ENCODE measurements around the gene NOX4. TPM values are rescaled to one million over a fixed set of nuclear protein-coding genes. Genes with fewer than 3 reads are reported as not detected.

Gene NOX4
- 37.7 and 65.5 TPM in 2 replicates for total RNA-seq

DNA sequence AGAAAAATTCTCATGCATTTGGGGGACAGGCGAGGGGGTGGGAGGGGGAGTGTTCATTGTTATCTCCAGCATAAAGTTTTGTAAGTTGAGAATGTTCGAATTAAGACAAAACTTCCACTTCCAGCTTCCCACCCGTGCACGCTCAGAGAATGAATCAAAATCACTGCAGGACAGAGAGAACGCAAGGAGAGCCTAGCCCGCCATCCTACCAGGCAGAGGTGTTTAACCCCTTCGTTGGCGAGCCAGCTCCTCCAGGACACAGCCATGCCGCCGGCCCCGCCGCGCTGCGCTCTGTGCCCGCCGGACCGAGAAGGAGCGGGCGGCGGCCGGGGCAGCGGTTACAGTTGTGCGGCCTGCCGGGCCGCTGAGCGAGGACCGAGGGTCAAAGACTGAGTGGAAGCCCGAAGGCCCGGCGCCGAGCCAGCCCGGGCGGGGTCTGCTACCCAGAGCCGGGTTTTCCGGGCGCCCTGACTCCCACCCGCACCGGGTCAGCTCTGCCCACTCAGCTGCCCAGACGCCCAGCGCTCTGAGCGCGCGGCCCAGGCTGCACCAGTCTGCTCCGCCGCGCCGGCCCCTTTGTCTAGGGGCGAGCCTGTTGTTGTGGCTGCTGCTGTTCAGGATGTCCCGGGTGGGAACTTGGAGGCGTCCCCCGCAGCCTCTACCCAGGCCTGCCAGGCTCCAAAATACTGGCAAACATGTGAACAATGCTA is at the start of gene NOX4:
NOX4 (minus strand) TSS at position 395 of the 710 bp plus-strand sequence; CDS start at position 266, 129 bp downstream.
- no peak for DNase-seq (ENCODE audit: extremely low read depth, low read depth, low spot score)

DNA sequence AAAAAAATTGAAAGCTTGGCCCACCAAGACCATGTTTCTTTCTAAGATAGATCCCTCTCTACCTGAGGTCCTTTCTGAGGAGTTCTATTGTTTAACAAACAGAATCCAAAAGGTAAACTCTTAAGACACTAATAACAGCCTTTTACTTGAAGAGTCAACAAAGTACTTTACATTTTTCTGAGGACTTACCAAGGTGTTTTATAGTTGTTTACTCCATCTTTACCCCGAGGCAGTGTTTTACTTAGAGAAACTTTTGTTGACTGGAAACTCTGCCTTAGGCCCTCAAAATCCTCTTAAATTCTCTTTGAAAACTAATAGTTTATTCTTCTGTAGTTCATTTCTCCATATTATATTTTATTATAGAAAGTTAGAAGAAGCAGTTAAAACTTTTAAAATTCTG is 49.7 kb upstream of the NOX4 start:
- DNase-seq (ENCODE audit: extremely low read depth, low read depth, low spot score) = no peak

DNA sequence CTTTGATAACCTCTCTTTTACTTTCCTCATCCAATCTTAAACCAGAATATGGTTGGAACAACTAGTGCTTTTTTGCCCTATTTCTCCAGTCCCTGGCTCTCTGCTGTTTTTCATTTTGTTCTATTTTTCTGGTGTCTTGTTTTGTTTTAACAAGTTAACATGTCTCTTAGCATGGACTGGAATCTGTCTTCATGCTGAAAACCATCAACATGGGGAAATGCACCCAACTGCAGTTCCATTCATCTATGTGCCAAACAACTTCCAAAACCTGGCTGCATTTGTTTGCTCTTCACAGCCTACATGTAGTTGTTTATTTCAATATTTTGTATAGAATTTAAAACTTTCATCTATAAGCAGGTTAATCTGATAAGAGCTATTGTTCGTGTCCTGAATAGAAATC is 46.8 kb upstream of the NOX4 start:
- DNase-seq (ENCODE audit: extremely low read depth, low read depth, low spot score) = no peak

DNA sequence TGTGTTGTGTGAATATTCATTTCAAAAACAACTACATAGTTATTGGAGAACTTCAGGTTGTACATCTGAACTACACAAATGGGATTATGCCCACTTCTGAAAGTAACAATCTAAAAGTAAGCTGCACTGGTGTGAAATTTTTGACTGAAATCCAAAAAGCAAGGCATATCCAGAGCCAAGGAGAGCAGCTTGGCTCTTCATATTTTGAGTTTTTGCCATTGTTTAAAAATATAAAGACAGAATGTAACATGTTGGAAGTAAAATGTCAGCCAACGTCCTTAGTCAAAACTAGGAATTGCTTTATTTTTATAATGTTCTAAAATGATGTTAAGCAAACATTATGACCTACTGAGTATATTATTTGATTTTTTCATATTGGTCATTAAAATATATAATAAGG is 45.8 kb upstream of the NOX4 start:
- no peak for DNase-seq (ENCODE audit: extremely low read depth, low read depth, low spot score)

DNA sequence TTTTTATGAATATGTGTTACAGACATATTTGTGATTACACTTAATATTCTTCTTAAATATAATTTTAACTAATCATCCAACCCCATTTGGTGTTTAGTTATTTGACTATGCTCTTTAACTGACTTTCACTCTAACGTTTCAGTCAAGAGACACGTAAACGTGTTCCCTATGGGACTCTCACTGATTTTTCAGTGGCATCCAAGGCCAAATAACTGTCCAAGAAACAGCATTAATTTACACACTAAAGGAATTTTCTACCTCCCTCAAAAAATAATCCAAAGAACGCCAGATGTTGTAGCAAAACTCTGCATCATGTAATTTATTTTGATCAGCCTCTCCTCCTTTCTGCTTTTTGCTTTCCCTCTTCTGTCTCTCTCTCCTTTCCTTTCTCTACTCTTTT is 44.0 kb upstream of the NOX4 start:
- DNase-seq (ENCODE audit: extremely low read depth, low read depth, low spot score) = no peak

DNA sequence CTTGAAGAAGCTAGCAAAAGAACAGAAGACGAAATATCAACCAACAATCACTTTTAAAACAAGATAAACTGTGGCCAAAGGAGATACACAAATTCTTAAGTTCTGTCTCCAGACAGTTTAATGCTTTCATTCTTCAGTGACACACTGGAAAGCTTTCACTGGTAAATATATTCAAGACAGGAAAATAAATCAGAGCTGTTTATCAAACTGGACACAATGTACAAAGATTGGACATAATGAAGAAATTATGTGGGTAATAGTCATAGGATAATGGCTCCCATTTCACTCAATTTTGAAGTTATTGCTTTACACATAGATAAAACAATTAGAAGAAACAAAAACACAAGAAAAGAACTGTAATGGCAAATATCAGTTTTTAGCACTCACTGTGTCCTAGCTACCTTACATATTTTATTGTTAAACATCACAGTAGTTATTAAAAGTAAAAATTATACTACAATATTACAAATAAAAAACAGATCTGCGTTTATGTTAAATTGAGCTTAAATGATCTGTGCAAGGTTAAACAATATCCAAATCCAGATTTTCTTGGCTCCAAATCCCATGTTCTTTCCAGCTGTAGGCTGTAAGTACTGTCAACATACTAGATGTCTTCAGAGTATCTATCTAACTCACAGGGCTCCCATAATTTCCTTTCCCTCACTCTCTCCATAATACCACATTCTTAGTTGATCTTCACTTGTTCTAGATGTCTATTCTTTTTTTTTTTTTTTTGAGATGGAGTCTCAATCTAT is 38.6 kb upstream of the NOX4 start:
- DNase-seq (ENCODE audit: extremely low read depth, low read depth, low spot score) = no peak

DNA sequence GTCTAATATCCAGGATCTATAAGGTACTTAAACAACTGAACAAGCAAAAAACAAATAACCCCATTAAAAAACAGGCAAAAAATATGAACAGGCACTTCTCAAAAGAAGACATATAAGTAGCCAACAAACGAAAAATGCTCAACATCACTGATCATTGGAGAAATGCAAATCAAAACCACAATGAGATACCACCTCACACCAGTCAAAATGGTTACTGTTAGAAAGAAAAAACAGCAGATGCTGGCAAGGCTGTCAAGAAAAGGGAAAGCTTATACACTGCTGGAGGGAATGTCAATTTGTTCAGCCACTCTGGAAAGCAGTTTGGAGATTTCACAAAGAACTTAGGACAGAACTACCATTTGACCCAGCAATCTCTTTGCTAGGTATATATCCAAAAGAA is 30.6 kb upstream of the NOX4 start:
- DNase-seq (ENCODE audit: extremely low read depth, low read depth, low spot score) = no peak

DNA sequence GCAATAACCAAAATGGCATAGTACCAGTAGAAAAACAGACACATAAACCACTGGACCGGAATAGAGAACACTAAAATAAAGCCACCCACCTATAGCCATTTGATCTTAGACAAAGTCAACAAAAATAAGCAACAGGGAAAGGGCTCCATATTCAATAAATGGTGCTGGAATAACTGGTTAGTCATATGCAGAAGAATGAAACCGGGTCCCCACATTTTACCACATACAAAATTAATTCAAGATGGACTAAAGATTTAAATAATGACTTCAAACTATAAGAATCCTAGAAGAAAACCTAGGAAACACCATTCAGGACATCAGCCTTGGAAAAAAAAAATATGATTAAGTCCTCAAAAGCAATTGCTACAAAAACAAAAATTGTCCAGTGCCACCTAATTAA is 30.1 kb upstream of the NOX4 start:
- no peak for DNase-seq (ENCODE audit: extremely low read depth, low read depth, low spot score)

DNA sequence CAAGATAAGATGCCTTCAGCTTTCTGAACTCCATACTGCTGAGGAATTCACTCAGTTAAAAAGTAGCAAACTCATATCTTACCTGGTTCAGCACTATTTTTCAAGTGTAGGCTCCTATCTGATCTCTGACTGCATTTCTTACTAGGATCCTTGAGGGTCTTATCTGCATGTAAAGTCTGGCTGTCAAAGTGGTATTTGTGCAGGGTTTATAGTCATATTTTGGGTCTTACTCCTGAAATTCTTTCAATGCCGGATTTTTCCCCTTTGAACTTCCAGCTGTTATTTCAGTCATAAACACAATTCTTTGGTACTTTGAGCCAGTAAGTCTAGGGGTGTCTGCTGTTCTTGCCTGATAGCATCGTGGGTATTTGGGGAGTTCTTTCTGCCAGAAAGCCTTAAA is 25.3 kb upstream of the NOX4 start:
- no peak for DNase-seq (ENCODE audit: extremely low read depth, low read depth, low spot score)

DNA sequence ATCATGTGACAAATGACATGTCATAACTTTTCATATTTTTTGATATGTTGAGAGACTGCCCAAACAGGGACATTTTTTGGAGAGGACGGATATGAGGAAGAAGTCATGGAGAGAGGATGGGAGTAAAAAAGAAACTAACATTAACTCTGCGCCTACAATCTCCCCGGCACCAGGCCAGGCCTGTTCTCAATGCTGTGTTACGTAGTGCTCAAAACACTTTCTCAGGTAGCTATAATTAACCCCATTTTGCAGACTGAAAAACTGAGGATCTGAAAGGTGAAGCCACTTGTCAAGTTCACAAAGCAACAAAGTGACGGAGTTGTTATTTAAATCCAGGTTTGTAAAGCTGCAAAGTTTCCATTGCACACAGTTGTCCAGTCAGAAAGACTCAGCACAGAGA is 17.4 kb upstream of the NOX4 start:
- no peak for DNase-seq (ENCODE audit: extremely low read depth, low read depth, low spot score)

DNA sequence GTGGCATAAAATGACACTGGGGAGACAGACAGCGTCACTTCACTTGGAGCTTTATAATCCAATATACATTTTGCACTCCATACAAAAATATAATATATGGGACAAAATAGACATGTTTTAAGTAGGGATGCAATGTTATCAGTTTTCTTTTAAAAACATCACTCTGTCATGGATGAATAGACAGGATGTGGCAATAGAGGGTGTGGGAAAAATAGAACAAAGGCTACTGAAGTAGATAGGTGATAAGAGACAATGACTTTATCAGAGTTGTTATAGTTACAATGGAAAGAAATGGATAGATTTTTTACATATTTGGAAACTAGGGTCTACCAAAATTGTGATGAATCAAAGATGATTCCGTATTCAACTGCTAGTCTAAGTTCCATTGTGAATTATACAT is 13.1 kb upstream of the NOX4 start:
- no peak for DNase-seq (ENCODE audit: extremely low read depth, low read depth, low spot score)

DNA sequence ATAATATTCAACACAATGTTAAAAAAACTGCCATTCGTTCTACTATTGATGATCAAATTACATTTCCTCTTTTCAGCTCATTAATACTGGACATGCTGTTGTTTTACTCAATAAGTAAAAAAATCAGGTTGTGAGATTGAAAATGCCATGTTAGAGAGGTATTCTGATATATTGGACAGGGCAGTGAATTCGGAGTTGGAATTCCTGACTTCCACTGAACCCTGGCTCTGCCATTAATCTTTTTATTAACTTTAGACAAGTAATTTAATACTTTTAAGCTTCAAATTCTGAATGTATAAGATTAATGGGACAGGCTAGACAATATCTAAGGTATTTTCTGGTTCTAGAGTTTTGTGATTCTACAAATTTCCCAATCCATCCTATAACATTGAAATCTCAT is 12.2 kb upstream of the NOX4 start:
- no peak for DNase-seq (ENCODE audit: extremely low read depth, low read depth, low spot score)

DNA sequence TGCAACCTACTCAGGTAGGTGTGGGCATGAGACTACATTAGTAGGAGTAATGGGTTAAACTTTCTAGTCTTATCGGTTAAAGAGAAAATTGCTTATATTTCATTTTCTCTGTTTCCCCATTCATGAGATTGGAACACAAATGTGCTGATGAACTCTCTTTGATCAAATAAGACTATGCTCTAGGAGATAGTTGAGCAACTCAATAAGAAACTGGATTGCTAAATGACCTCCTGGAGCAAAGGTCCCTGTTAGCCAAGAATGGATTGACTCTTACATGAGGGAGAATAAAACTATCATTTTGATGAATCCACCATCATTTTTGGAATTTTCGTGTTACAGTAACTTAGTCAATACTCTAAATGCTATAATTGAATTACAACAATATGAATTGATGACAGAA is 11.1 kb upstream of the NOX4 start:
- DNase-seq (ENCODE audit: extremely low read depth, low read depth, low spot score) = no peak

DNA sequence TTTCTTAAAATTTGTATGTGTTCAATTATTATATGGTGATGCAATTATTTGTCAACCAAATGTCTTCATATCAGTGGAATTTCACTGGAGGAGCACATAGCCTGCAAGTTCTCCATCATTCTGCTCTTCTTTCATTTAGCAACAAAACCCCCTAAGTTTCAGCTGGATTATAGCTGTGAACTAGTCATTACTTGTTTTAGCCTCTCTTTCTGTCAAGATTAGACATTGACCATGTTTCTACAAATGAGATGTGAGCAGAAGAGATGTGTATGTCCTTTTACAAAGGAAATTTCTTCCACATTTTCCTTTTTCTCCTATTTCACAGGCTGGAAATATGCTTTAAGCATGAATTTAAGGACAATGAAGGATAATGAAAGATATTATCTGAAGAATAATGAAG is 9.2 kb upstream of the NOX4 start:
- DNase-seq (ENCODE audit: extremely low read depth, low read depth, low spot score) = no peak

DNA sequence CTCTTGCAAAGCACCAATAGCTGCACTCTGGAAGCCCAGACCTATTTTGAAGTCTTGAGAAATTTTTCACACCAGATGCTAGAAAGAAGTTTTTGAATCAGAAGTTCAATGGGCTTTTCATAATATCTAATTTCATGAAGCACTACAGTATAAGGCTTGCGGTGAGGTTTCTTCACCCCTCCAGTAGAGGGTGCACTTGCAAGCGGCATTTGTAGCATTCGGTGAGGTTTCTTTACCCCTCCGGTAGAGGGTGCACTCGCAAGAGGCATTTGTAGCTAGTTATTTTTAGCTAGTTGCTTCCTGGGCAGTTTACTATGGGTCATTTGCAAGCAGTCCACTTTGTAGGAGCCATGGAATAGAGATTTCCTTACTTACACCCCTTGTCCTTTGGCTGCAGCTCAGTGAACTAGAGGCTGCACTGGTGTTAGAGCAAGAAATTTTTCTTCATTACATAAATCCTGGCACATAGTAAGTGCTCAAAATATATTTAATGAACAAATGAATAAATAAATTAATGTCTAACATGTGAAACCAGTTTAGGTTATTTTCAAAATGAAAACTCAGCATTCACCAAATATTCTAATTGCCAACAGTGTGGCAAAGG is 7.8 kb upstream of the NOX4 start:
- DNase-seq (ENCODE audit: extremely low read depth, low read depth, low spot score) = no peak

DNA sequence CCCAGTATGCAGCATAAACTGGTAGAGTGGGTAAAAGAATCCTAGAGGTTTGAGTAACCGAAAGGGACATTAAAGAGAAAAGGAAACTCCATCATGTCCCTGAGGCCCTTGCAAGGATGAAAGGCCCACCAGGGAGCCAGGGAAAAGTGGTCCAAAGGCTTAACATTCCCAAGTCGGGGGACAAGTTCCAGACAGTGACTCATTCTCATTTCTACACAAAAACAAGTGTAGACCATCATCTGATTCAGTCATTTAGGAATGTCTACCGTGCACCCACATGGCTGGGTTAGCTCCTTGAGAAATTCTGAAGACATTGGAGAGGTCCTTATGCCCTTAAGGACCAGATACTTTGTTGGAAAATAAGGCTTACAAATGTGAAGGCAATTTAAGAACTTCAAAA is 4.8 kb upstream of the NOX4 start:
- no peak for DNase-seq (ENCODE audit: extremely low read depth, low read depth, low spot score)

DNA sequence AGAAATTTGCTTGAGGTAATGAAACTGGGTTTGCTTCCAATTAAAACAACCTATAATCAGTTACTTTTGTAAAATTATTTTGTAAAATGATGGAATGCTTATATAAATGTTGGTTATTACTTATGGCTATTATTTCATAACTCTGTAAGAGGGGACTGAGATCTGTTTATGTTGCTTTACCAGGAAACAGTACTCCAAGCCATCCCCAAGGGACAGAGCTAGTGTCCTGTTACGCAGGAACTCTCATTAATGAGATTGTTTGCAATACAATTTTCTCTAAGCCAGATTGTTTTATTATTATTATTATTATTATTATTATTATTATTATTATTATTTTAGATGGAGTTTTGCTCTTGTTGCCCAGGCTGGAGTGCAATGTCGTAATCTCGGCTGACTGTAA is 2.3 kb upstream of the NOX4 start:
- no peak for DNase-seq (ENCODE audit: extremely low read depth, low read depth, low spot score)

DNA sequence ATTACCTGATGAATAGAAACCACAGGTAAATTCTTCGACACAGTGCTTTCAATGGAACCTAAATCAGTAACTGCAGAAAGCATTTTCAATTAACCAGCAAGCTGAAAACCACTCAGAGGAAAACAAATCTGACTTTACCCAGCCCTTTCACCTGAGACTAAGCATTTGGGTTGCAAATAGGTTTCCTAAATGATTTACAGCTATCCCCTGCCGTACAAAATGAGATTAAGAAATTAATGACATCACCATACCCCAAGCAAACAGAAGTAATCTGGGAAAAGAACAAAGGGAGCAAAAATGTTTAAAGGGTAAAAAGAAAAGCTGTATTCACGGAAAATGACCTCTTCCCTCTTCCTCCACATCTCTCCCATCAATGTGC is 584 bp downstream of the NOX4 start:
- DNase-seq (ENCODE audit: extremely low read depth, low read depth, low spot score) = no peak

DNA sequence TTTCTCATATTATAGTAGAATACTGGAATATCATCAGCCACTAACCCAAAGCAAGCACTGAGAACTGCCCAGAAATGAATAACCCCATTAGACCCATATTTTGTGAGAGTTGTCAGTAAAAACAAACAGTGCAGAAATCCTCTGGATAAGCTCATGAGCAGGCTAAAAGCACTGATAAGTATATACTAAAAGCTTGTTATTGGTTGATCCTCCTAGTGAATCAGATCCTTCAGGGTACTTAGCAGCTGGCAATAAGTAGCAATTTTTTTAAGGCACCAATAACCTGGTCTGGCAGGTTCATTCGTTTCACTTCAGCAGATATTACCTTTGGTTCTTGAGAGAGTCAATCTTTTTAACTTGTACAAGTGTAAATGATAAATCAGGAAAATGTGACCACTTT is 1.2 kb downstream of the NOX4 start:
- no peak for DNase-seq (ENCODE audit: extremely low read depth, low read depth, low spot score)

DNA sequence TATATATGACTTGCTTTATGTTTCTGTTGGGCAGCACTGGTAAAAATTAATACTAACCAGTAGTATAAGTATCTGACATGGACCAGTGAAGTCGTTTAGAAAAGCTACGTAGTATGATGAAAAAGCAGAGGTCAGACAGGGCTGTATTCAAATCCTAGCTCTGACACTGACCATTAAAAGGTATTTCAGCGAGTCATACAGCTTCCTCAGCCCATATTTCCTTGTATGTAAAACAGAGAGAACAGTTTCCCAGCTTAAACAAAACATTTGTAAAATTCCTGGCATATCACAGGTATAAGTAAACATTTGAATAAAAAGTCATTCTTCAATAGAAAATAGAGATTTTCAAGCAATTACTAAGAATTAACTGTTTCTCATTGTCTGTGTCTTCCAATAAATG is 4.2 kb downstream of the NOX4 start:
- no peak for DNase-seq (ENCODE audit: extremely low read depth, low read depth, low spot score)

DNA sequence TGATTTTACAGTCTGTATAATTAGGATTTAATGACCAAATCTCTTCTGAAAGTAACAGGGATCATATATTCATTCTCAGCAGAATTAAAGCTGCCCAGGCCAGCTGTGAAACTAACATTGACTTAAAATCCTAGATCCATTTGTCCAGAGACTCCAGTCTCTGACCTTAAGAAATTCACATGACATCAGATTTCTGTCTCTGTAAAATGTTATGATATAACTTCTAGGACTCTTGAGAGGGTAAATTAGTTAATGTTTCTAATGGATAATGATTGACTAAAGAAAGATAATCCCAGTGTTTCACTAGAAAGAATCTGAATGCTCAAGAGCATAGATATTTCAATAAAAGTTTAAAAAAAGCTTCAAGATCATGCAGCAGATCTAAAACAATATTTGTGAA is 6.3 kb downstream of the NOX4 start:
- no peak for DNase-seq (ENCODE audit: extremely low read depth, low read depth, low spot score)

DNA sequence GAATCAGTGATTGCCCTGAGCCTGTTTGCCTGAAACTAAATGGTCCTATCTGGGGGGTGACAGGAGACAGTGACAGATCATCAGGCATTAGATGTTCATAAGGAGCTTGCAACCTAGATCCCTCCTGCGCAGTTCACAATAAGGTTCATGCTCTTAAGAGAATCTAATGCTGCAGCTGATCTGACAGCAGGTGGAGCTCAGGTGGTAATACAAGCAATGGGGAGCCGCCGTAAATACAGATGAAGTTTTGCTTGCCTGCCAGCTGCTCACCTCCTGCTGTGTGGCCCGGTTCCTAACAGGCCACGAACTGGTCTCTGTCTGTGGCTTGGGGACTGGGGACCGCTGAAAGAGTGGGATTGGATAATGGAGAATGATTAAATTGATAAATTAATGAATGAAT is 14.0 kb downstream of the NOX4 start:
- no peak for DNase-seq (ENCODE audit: extremely low read depth, low read depth, low spot score)
